Suppressor macrophage (primary cell): ENCODE measurements around the gene ZKSCAN4.
A peak's percentile ranks its signal among the peaks of the same experiment; 100 is the strongest.

ENCODE experiments used
- DNase-seq, 4 experiments: peaks; one replicate each; pipeline ENCODE4 v3.0.0-alpha.2; 2020 to 2022
- total RNA-seq, 17 experiments: gene quantifications; one replicate each; lab custom pipeline; 2026; ENCODE audit warnings: mixed read lengths in 6 of 17, inconsistent platforms in 3 of 17; lab: John Stamatoyannopoulos, UW

Gene ZKSCAN4
- 0.82 to 14.6 (median 8.6) reads per million in 17 experiments for total RNA-seq

DNA sequence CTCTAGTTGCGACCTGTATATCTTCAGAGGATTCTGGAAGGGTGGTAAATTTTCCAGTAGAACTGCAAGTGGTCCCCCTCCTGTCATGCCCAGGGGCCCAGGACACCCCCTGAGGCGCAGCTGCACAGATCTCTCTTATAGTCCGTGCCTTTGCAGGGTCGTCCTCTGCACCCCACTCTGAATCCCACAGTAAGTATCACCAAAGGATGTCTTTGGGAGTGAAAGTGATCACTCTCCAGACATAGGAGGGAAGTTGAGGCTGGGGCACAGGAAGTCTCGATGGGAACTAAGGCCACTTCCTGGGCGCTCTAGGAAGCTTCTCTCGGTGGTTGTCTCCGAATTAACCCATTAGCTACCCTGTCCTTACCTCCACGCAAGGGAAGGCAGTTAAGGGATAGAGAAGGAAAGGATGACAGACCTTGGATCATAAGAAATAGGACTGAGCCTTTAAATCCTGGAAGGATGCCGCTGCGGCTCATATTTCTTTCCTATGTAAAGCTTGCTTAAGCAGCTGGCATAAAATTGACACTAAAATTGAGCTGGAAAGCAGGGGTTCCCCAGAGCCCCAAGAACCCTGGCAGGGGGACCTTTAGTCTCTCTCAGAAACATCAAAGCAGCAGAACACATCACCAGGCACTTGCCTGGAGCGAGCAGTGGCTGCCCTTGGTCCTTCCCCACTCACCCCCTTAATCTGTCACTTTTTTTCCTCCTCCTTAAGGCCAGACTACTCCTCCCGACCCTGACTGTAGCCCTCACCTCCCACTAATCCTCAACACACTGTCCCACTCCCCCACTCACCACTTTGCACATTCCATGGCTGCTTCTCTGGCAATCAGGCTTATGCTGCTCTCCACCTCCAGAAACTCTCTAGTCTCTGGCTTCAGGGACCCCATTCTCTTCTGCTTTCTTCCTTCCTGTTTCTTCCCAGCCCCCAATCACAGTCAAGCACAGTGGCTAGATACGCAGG is at the start of gene ZKSCAN4:
TSS of gene ZKSCAN4 (minus strand) at position 261 of the 967 bp plus-strand sequence. CDS start 289 bp downstream, outside the sequence.
- DNase-seq, result peak; percentile 92 to 95 (median 94)

DNA sequence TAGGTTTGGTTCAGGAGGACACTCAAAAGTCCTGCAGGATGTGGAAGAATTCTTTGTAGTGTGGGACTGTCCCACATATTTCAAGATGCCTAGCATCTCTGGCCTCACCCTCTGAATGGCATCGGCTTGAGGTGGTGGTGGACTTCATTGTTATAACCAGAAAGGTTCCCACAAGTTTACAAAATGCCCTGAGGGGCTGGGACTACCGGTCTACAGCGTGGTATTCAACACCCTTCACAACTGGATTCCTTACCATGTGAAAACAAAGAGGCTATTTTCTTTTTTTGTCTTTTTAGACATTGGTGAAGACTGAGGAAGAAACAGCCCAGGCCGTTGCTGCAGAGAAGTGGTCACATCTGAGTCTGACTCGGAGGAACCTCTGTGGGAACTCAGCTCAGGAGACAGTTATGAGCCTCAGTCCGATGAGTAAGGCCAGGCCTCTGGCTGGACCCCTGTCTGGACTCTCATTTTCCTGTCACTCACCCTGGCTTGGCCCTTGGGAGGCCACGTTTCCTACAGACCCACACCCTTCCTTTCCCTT is 44.5 kb upstream of the ZKSCAN4 start:
- no peak for DNase-seq

- no peak for DNase-seq
Observed at GRCh38 chr6:28295326-28295725, 43.3 kb upstream of the ZKSCAN4 start.

DNA sequence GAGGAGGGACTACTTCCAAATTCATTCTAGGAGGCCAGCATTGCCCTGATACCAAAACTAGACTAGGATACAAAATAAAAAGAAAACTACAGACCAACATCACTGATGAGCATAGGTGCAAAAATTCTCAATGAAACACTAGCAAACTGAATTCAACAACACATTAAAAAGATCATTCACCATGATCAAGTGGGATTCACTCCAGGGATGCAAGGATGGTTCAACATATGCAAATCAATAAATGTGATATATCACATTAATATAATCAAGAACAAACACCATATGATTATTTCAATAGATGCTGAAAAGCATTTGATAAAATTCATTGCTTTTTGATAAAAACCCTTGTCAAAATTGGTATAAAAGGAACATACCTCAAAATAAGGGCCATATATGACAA is 39.5 kb upstream of the ZKSCAN4 start:
- DNase-seq, result no peak

GRCh38 chr6:28282926-28283325 is 30.9 kb upstream of the ZKSCAN4 start:
- no peak for DNase-seq

DNA sequence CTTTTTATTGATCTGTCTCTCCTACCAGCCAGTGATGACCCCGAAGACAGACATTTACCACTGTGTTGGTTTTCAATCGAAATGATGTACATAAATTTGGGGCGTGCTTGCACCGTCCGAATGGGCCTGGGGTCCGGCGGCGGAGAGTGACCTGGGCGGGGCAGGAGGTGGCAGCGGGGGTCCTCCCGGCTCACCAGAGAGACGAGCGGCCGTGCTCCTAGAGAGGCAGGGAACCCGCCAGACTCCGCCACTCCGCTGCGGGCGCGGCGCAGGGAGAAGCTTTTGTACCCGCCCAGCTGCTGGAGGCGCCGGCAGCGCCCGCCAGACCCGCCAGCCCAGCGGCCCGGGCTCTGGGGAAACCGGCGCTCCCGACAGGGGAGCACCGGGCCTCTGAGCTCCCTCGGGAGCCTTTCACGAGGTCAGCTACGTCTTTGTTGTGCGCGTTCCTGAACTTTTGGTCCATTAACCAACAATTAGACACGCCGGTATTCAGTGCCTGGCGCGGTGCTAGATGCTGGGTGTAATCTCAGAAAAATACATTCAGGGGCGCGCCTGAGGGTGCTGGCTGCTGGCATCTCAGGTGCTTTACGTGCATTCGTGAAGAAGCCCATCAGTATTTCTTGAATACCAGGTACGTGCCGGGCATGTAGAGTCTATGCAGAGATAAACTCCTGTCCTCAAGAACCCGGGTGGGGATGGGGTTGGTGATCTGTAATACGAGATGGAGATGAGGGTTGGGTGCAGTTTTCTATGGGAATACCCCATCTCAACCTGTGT is 29.4 kb upstream of the ZKSCAN4 start, which contains the start of gene PGBD1:
TSS of gene PGBD1 (plus strand) at position 285 of the 777 bp plus-strand sequence. CDS start 2,242 bp downstream, outside the sequence.
- DNase-seq, result peak; percentile 65 to 84 (median 72)

GRCh38 chr6:28280595-28281287 is 28.7 kb upstream of the ZKSCAN4 start:
- peak in 1 of 4 experiments; percentile 21 for DNase-seq

- DNase-seq, result no peak
Observed at GRCh38 chr6:28277746-28278145, 25.7 kb upstream of the ZKSCAN4 start.

- no peak for DNase-seq
Observed at GRCh38 chr6:28274888-28275287, 22.8 kb upstream of the ZKSCAN4 start.

DNA sequence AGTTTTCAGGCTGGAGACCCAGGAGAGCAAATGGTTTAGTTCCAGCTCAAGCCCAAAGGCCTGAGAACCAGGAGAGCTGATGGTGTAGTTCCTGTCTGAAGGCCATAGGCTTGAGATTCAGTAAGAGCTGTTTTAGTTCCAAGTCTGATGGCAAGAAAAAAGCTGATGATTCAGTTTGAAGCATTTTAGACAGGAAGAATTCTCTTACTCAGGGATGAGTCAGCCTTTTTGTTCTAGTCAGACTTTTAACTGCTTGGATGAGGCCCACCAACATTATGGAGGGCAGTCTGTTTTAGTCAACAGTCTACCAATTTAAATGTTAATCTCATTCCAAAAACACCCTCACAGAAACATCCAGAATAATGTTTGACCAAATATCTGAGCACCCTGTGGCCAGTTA is 17.4 kb upstream of the ZKSCAN4 start:
- peak; percentile 19 to 63 (median 41) for DNase-seq

GRCh38 chr6:28267695-28268059 is 15.6 kb upstream of the ZKSCAN4 start:
- no peak for DNase-seq

DNA sequence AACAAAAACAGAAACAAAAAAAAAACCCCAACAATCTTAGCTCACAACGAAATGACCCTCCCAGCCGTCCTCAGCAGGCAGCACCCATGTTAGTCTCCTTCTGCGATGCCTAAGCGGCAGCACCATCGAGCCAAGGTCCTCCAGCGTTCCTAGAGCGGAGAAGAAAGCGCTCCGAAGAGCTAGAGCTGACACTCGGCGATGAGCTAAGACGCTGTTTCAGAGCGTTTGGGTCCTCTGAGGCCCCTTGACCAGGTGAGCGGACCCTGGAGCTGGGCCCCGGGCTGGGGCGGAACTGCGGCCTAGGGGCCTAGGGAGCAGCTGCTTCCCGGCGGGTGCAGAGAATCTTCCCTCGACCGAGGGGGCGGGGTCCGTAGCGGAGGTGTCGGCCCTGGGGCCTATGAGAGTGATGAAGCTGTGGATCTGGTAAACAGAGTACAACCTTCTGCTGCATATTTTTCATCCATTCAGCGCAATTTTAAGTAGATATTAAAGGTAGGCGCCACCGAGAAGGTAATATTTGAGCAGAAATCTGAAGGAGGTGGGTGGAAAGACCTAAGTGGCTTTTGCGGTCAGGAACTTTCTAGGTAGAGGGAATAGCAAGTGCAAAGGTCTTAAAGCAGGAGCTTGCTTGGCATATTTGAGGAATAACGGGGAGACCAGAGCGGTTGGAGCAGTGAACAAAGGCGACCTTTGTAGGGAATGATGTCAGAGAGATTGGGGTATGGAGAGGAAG is 15.1 kb upstream of the ZKSCAN4 start, which contains the start of gene ZSCAN26:
TSS of gene ZSCAN26 (plus strand) at position 182 of the 733 bp plus-strand sequence. CDS start 4,777 bp downstream, outside the sequence.
- peak; percentile 90 to 93 (median 90) for DNase-seq

- DNase-seq, result no peak
Observed at GRCh38 chr6:28266563-28266961, 14.5 kb upstream of the ZKSCAN4 start.

- DNase-seq, result no peak
Observed at GRCh38 chr6:28264834-28265401, 12.8 kb upstream of the ZKSCAN4 start.

DNA sequence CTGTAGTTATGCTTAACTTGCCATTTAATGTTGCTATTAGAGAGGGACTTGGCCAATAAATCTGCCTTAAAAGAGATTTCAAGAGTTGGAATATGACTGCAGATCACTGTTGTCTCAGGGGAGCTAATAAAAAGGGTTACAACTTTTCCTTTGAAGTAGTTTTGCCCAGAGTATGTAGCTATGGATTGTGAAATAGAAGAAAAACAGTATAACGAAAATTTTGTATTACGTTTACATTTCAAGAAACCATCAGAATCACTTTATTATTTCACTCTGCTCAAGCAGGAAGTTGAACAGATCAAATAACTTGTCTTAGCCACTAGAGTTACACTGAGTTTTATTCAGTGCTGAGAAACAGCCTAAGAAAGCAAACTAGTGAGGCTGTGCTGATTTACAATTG is 11.9 kb upstream of the ZKSCAN4 start:
- no peak for DNase-seq

GRCh38 chr6:28258877-28259777 is 7.1 kb upstream of the ZKSCAN4 start, which contains the start of gene NKAPL:
Gene NKAPL, plus strand, starts transcription at chr6:28259297. Its CDS starts 75 bp downstream, at chr6:28259372.
- DNase-seq, result peak; percentile 84 to 91 (median 90)

DNA sequence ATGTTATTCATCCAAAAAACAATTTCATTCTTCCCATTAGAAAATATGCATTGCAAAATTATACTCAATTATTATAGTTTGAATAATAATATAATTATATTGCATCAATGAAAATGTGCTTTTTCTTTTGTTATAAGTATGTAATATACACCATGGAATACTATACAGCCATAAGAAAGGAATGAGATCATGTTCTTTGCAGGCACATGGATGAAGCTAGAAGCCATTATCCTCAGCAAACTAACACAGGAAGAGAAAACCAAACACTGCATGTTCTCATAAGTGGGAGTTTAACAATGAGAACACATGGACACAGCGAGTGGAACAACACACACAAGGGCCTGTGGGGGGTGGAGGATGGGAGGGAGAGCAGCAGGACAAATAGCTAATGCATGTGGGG is 5.0 kb upstream of the ZKSCAN4 start:
- no peak for DNase-seq

DNA sequence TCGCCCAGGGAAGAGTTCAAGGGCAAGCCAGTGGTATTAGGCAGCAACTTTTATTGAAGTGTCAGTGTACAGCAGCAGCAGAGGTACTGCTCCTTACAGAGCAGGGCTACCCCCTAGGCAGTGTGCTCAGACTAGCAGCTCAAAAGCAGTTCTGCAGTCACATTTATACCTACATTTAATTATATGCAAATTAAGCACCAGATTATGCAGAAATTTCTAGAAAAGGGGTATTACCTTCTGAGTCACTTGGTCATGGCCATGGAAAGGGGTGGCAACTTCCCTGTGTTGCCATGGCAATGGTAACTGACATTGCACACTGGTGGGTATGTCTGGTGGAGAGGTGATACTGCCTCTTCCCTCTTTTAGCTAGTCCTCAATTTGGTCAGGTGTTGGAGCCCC is 2.1 kb upstream of the ZKSCAN4 start:
- peak in 3 of 4 experiments; percentile 14 to 52 (median 40) for DNase-seq

DNA sequence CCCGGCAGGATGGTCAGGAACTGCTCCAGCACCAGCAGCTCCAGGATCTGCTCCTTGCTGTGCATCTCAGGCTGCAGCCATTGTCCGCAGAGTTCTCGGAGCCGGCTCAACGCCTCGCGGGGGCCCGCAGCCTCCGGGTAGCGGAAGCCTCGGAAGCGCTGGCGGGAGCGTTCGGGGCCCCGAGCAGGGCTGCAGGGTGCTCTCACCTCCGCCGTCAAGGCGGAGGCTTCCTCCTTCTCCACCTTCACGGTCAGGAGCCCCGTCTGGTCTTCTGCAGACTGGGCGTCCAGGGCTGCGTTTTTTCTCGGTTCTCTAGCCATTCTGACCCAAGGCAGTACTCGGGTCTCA is 434 bp downstream of the ZKSCAN4 start:
- peak; percentile 24 to 56 (median 34) for DNase-seq

- no peak for DNase-seq
Observed at GRCh38 chr6:28250747-28251146, 1.3 kb downstream of the ZKSCAN4 start.
